DND-41 (cell line): ENCODE results near the gene TOX3.

ENCODE experiments used
- ATAC-seq: fragments of 200-7000 bp; cut with Tn5 transposase; 3 replicates; pipeline ENCODE4 v1.9.1; 2021; ENCODE audit warnings: low read depth; ENCODE audit not compliant: insufficient read depth
- DNase-seq: peaks from one replicate; pipeline ENCODE4 v3.0.0-alpha.2; 2020
- H2AFZ ChIP-seq: 2 replicates; pipeline ENCODE4 v1.6.0; 2012; ENCODE audit warnings: low read depth, low read length
- H3K27ac ChIP-seq: 2 replicates; pipeline ENCODE4 v1.5.1; 2012; ENCODE audit warnings: low read length, inconsistent platforms
- H3K27me3 ChIP-seq: fragments of 200-600 bp; sonication (generic); 2 replicates; pipeline ENCODE4 v1.6.0; 2012; ENCODE audit warnings: low read length, mild to moderate bottlenecking, inconsistent platforms; ENCODE audit not compliant: insufficient read depth, poor library complexity
- H3K36me3 ChIP-seq: 2 replicates; pipeline ENCODE4 v1.5.1; 2012; ENCODE audit warnings: low read length, inconsistent platforms; ENCODE audit not compliant: insufficient read depth
- H3K4me1 ChIP-seq: 2 replicates; pipeline ENCODE4 v1.5.1; 2012; ENCODE audit warnings: mild to moderate bottlenecking, low read length; ENCODE audit not compliant: insufficient read depth
- H3K4me2 ChIP-seq: 2 replicates; pipeline ENCODE4 v1.6.0; 2012; ENCODE audit warnings: mild to moderate bottlenecking, moderate library complexity, low read length, inconsistent platforms; ENCODE audit not compliant: insufficient read depth
- H3K4me3 ChIP-seq, 2 experiments: fragments of 200-600 bp in 1 of 2; shearing (Covaris generic) in 1 of 2; 2 replicates each; pipeline ENCODE4 v1.5.1; 2012 to 2016; ENCODE audit warnings: inconsistent platforms in 2 of 2, low read length in 2 of 2, mild to moderate bottlenecking in 2 of 2, low read depth in 1 of 2, moderate library complexity in 1 of 2
- H3K79me2 ChIP-seq: 2 replicates; pipeline ENCODE4 v1.6.0; 2012; ENCODE audit warnings: low read length, inconsistent platforms; ENCODE audit not compliant: insufficient read depth
- H3K9ac ChIP-seq: 2 replicates; pipeline ENCODE4 v1.6.0; 2012; ENCODE audit warnings: low read depth, mild to moderate bottlenecking, inconsistent platforms, low read length, moderate library complexity
- H3K9me3 ChIP-seq: 2 replicates; pipeline ENCODE4 v1.5.1; 2012; ENCODE audit warnings: low read length, moderate library complexity, mild to moderate bottlenecking, inconsistent platforms; ENCODE audit not compliant: insufficient read depth, severe bottlenecking
- H4K20me1 ChIP-seq: 2 replicates; pipeline ENCODE4 v1.6.0; 2012; ENCODE audit warnings: low read length; ENCODE audit not compliant: insufficient read depth
- EZH2 ChIP-seq: IDR thresholded peaks from 3 replicates; pipeline ENCODE4 v1.6.1; 2012; ENCODE audit warnings: borderline replicate concordance, low read depth, mild to moderate bottlenecking, moderate library complexity, low read length, inconsistent platforms; ENCODE audit not compliant: severe bottlenecking
- TF ChIP-seq, protein P1 (sequence below): IDR thresholded peaks from 2 replicates; pipeline ENCODE4 v1.5.1; 2012; ENCODE audit warnings: borderline replicate concordance, low read length, moderate library complexity, mild to moderate bottlenecking; ENCODE audit not compliant: poor library complexity, severe bottlenecking; ENCODE audit errors: extremely low read depth

Gene TOX3

DNA sequence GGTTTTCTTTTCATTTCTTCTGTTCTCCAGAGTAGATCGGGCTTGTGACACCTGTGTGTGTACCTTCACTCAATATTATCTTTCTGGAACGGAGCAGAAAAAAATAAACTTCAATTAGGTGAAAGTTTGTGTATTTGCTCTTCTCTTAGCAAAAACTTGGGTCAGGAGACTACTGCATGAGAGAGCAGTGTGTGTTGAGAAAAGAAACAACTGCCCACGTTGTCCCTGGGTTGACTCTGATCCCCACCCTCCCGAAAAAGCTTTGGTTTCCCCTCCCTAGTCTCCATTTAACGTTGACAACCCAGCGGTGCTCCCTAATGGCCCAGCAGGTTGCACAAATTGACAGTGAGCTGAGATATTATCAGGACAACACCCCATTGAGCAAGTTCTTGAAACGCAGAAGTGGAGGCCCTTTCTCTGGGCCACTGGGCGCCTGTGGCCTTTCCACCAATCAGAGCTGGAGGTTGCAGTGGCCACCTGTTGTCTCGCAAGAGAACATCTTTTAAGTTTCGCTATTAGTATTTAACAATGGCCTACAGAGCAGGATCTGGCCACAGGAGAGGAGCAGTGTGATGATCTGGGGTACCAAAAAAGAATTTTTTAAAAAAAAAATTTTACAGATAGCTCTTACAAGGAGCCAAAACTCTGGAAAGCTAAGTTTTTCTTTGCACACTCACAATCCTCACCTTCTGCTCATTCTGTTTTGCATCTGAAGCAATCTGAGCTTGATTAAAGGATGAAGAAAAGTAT is 1.5 kb upstream of the TOX3 start:
- Histone ChIP-seq H2AFZ (no peak overlapping the region), H3K4me2 (no peak overlapping the region), H3K4me1 (no peaks in the 10 kb centered on the region), H3K36me3 (no peaks in the 10 kb centered on the region), H4K20me1 (no peaks in the 10 kb centered on the region), H3K4me3 (no peak overlapping the region), H3K9me3 (no peaks in the 10 kb centered on the region), H3K27me3 (peaks cover 2% of the 10 kb centered on the region), H3K27ac (no peak overlapping the region), H3K9ac (no peak overlapping the region), H3K79me2 (no peaks in the 10 kb centered on the region)
- no peak for TF ChIP-seq EZH2
- TF ChIP-seq, protein P1, sequence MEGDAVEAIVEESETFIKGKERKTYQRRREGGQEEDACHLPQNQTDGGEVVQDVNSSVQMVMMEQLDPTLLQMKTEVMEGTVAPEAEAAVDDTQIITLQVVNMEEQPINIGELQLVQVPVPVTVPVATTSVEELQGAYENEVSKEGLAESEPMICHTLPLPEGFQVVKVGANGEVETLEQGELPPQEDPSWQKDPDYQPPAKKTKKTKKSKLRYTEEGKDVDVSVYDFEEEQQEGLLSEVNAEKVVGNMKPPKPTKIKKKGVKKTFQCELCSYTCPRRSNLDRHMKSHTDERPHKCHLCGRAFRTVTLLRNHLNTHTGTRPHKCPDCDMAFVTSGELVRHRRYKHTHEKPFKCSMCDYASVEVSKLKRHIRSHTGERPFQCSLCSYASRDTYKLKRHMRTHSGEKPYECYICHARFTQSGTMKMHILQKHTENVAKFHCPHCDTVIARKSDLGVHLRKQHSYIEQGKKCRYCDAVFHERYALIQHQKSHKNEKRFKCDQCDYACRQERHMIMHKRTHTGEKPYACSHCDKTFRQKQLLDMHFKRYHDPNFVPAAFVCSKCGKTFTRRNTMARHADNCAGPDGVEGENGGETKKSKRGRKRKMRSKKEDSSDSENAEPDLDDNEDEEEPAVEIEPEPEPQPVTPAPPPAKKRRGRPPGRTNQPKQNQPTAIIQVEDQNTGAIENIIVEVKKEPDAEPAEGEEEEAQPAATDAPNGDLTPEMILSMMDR = no peak
- no peak for ATAC-seq
- DNase-seq = no peak

DNA sequence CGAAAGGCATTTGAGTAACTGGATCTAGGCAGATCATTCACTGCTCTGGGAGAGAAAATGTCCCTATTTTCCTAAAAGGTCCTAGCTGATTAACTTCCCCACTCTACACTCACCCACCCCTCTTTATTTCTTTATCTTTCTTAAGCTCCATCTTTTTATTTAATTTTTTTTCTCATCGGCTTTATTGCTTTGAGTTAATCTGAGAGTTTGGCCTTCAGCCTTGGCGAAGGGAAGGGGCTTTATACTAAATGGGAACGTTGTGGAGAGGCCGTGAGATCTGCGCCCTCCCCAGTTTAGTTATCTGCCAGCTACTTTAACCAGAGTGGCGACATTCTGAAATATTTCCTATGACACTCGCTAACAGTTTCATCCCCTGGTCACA is 882 bp upstream of the TOX3 start:
- peaks cover 2% of the 10 kb centered on the region for H3K27me3 ChIP-seq
- no peaks in the 10 kb centered on the region for H3K36me3 ChIP-seq
- no peak overlapping the region for H2AFZ ChIP-seq
- H3K4me1 ChIP-seq = no peaks in the 10 kb centered on the region
- no peak for TF ChIP-seq EZH2
- TF ChIP-seq, protein P1 = no peak
- H3K9me3 ChIP-seq = no peaks in the 10 kb centered on the region
- no peak overlapping the region for H3K4me3 ChIP-seq
- no peaks in the 10 kb centered on the region for H3K79me2 ChIP-seq
- H3K4me2 ChIP-seq = no peak overlapping the region
- no peak for ATAC-seq
- DNase-seq = no peak
- no peak overlapping the region for H3K27ac ChIP-seq
- no peaks in the 10 kb centered on the region for H4K20me1 ChIP-seq
- no peak overlapping the region for H3K9ac ChIP-seq

DNA sequence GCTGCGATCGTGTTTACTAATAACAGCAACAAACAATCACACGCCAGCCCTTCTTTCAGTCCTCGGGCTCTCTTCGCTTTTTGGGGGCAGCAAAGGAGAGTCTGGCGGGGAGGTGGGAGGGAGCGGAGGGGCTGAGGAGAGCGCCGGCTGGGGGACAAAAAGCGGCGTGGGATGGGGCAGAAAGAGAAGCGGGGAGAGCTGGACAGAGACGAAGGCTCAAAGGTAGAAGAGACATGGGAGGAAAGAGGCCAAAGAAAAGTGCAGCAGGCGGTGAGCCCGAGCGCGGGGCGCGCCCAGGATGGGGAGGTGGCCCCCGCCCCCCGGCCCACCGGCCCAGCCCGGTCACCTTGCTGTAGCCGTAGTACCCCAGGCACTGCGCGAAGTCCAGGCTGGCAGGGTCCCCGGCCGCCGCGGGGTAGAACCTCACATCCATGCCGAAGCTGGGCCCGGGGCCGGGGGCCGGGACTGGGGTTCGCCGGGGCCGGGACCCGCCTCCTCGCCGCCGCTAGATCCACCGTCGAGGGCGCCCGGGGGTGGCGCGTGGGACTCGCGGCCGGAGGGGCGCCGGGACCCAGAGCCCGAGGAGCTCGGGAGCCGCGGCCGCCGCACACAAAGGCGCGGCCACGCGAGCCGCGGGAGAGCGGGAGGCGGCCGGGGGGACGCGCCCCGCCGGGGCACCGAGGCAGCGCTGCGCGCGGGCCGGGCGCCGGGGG is 496 bp downstream of the TOX3 start:
- Histone ChIP-seq H3K9me3 (no peaks in the 10 kb centered on the region), H3K4me3 (no peak overlapping the region), H3K27me3 (peaks cover 2% of the 10 kb centered on the region), H3K9ac (no peak overlapping the region), H4K20me1 (no peaks in the 10 kb centered on the region), H2AFZ (no peak overlapping the region), H3K36me3 (no peaks in the 10 kb centered on the region), H3K79me2 (no peaks in the 10 kb centered on the region), H3K4me2 (no peak overlapping the region), H3K27ac (no peak overlapping the region), H3K4me1 (no peaks in the 10 kb centered on the region)
- no peak for ATAC-seq
- TF ChIP-seq, protein P1 = no peak
- no peak for TF ChIP-seq EZH2
- no peak for DNase-seq
